NCI-H146 treated with DMSO at 0.1 percent for 48 hours (cell line): ENCODE data around the gene DNM3.
"Not testable (repeated sequence)": the region's sequence is repeated elsewhere in the genome, so short reads cannot be mapped to it uniquely, and the experiment has no call there.

Experiments
- DNase-seq: peaks from one replicate; lab custom pipeline; 2025; ENCODE audit not compliant: unreplicated experiment; lab: John Stamatoyannopoulos, UW

The DNM3 gene

GRCh38 chr1:171841050-171841910, at the start of gene DNM3:
TSS of gene DNM3 (plus strand) at chr1:171841498. CDS start at chr1:171841657, 159 bp downstream.
- peak; percentile 70 for DNase-seq

GRCh38 chr1:171792656-171793369, 48.5 kb upstream of the DNM3 start:
- no peak for DNase-seq

- DNase-seq: no peak
Measured at GRCh38 chr1:171793636-171794035, 47.7 kb upstream of the DNM3 start.

- no peak for DNase-seq
Measured at GRCh38 chr1:171794085-171794484, 47.2 kb upstream of the DNM3 start.

GRCh38 chr1:171796592-171796991, 44.7 kb upstream of the DNM3 start:
- DNase-seq: no peak

- DNase-seq: no peak
Measured at GRCh38 chr1:171798311-171798710, 43.0 kb upstream of the DNM3 start.

- no peak for DNase-seq
Measured at GRCh38 chr1:171798765-171799164, 42.5 kb upstream of the DNM3 start.

GRCh38 chr1:171799166-171799565, 42.1 kb upstream of the DNM3 start:
- DNase-seq: no peak

- DNase-seq: not testable (repeated sequence)
Measured at GRCh38 chr1:171799698-171800097, 41.6 kb upstream of the DNM3 start.

- no peak for DNase-seq
Measured at GRCh38 chr1:171800342-171800741, 41.0 kb upstream of the DNM3 start.

GRCh38 chr1:171800851-171801250, 40.4 kb upstream of the DNM3 start:
- no peak for DNase-seq

- peak; percentile 37 for DNase-seq
Measured at GRCh38 chr1:171801487-171801891, 39.8 kb upstream of the DNM3 start.

GRCh38 chr1:171802207-171802606, 39.1 kb upstream of the DNM3 start:
- DNase-seq: no peak

- DNase-seq: no peak
Measured at GRCh38 chr1:171803045-171803444, 38.3 kb upstream of the DNM3 start.

- DNase-seq: no peak
Measured at GRCh38 chr1:171803461-171804022, 37.8 kb upstream of the DNM3 start.

GRCh38 chr1:171805395-171806115, 35.7 kb upstream of the DNM3 start:
- DNase-seq: no peak

GRCh38 chr1:171807556-171807955, 33.7 kb upstream of the DNM3 start:
- no peak for DNase-seq

- DNase-seq: no peak
Measured at GRCh38 chr1:171809834-171810233, 31.5 kb upstream of the DNM3 start.

GRCh38 chr1:171811672-171812071, 29.6 kb upstream of the DNM3 start:
- no peak for DNase-seq

GRCh38 chr1:171814692-171815091, 26.6 kb upstream of the DNM3 start:
- no peak for DNase-seq

- DNase-seq: no peak
Measured at GRCh38 chr1:171816300-171816901, 24.9 kb upstream of the DNM3 start.
